Adrenal gland (tissue), 12 donors: Measurements from ENCODE around the gene AOPEP. TPM values are rescaled to one million over a fixed set of nuclear protein-coding genes. Genes with fewer than 3 reads are reported as not detected.

Experiments used
- DNase-seq, 7 donors: peaks; one replicate each; pipeline ENCODE4 v3.0.0-alpha.2; 2019 to 2020
- H3K27ac ChIP-seq, 5 donors: fragments of 200-600 bp; sonication (generic) in 4 of 5; 1 replicate in 3 of 5; 2 replicates in 2 of 5; pipeline versions ENCODE4 v1.5.1 to v1.8.0; 2016 to 2020; ENCODE audit warnings: mild to moderate bottlenecking in 1 of 5
- H3K27me3 ChIP-seq: fragments of 200-600 bp; 2 replicates; pipeline ENCODE4 v1.8.0; 2021
- H3K36me3 ChIP-seq, 2 donors: fragments of 200-600 bp; replicated peaks in 1 of 2; 1 replicate in 1 of 2; 2 replicates in 1 of 2; pipeline versions ENCODE4 v1.5.1 to v1.8.0; 2018 to 2022
- H3K4me1 ChIP-seq, 2 donors: fragments of 200-600 bp; replicated peaks in 1 of 2; 1 replicate in 1 of 2; 2 replicates in 1 of 2; pipeline versions ENCODE4 v1.5.1 to v1.8.0; 2018 to 2021
- H3K4me3 ChIP-seq, 4 donors: fragments of 200-600 bp; sonication (generic) in 3 of 4; one replicate each; pipeline ENCODE4 v1.5.1; 2016 to 2018
- H3K9me3 ChIP-seq, 3 donors: fragments of 200-600 bp; sonication (generic) in 1 of 3; replicated peaks in 1 of 3; 1 replicate in 2 of 3; 2 replicates in 1 of 3; pipeline versions ENCODE4 v1.5.1 to v1.8.0; 2016 to 2021
- CTCF ChIP-seq, 6 experiments: fragments of 450-650 bp in 4 of 6; fragments of 200-600 bp in 2 of 6; sonication (generic) in 1 of 6; IDR thresholded peaks; 1 replicate in 5 of 6; 2 replicates in 1 of 6; pipeline versions ENCODE4 v1.5.1 to v1.8.0; 2016 to 2021; ENCODE audit warnings: antibody characterized with exemption in 6 of 6, mild to moderate bottlenecking in 2 of 6, moderate library complexity in 1 of 6
- POLR2A ChIP-seq, 2 donors: fragments of 450-650 bp; IDR thresholded peaks; one replicate each; pipeline ENCODE4 v1.6.1; 2017; ENCODE audit warnings: antibody characterized with exemption in 2 of 2, mild to moderate bottlenecking in 2 of 2, moderate library complexity in 1 of 2
- WGBS, 4 donors: extraction: QIAGEN DNeasy Blood & Tissue Kit in 2 of 4; methylation state at CpG; one replicate each; pipeline versions ENCODE4 v1.1.5 to v1.1.7; 2013 to 2017; 5-methylcytosine and 5-hydroxymethylcytosine counted together
- intact Hi-C, 2 donors: fragments of 100-400 bp; cut with DNase I; formaldehyde crosslinking; loops; one replicate each; pipeline versions ENCODE4 v1.14.1 to v1.15.0; 2022 to 2023
- polyA plus RNA-seq, 3 donors: library from polyadenylated mRNA; stranded (reverse); fragments of 200-250 nt in 2 of 3; fragments of 350-450 nt in 1 of 3; fragmentation: Illumina TruSeq in 1 of 3; extraction: RNeasy Lipid Tissue Mini Kit (QIAGEN cat#74804) in 1 of 3; gene quantifications; one replicate each; pipeline ENCODE4 v1.2.3, GENCODE V29; 2013 to 2014
- total RNA-seq, 9 donors: library from RNA; depleted of rRNA in 4 of 9; stranded (reverse); fragments of >200 nt in 4 of 9; fragments of 120-200 nt in 1 of 9; fragmentation: NEBNext Ultra II Directional in 1 of 9; extraction: Animal tissue kit (Norgen Biotek cat#: 25700) in 1 of 9; gene quantifications; one replicate each; pipeline versions ENCODE4 v1.1.0 to v1.2.4, GENCODE V29; 2013 to 2023
- donor health status: healthy with polysubstance abuse.
- donor health status: Bipolar disorder and iron deficiency.
- donor health status: DM: yes; HTN: yes; CAD: no.
- donor health status: DM: no; HTN: no; CAD: no.
- donor health status: DM: no; HTN: no; CAD: no.
- donor health status: DM: yes; HTN: yes; CAD: no.

AOPEP gene
- total and polyA plus RNA-seq, 12 donors: 31.0 to 99.6 (median 71.0) TPM

- no peaks in the 10 kb centered on the region for H3K4me1 ChIP-seq
- TF ChIP-seq CTCF (IDR thresholded peaks at IDR 0.05) (no peak), POLR2A (IDR thresholded peaks at IDR 0.05) (no peak)
- H3K9me3 ChIP-seq: no peaks in the 10 kb centered on the region
- H3K36me3 ChIP-seq: no peaks in the 10 kb centered on the region
- intact Hi-C loops: no loop called here
- no peak overlapping the region for H3K27ac ChIP-seq
- no peak for DNase-seq
- H3K27me3 ChIP-seq: no peaks in the 10 kb centered on the region
- no peak overlapping the region for H3K4me3 ChIP-seq
- 90 to 96% (median 94%) methylated on average over 9 of the region's 9 CpGs for WGBS, 4 donors
Measured at GRCh38 chr9:94767331-94768072, 41.0 kb downstream of the AOPEP start.

GRCh38 chr9:94768766-94769165, 42.3 kb downstream of the AOPEP start:
- no peak overlapping the region for H3K4me3 ChIP-seq
- no peaks in the 10 kb centered on the region for H3K36me3 ChIP-seq
- H3K27me3 ChIP-seq: no peaks in the 10 kb centered on the region
- no peak for DNase-seq
- no peaks in the 10 kb centered on the region for H3K9me3 ChIP-seq
- intact Hi-C loops: no loop called here
- WGBS, 4 donors: 92 to 98% (median 96%) methylated on average over 3 of the region's 3 CpGs
- TF ChIP-seq CTCF (IDR thresholded peaks at IDR 0.05) (no peak), POLR2A (IDR thresholded peaks at IDR 0.05) (no peak)
- H3K27ac ChIP-seq: no peak overlapping the region
- H3K4me1 ChIP-seq: no peaks in the 10 kb centered on the region

- 85 to 97% (median 95%) methylated on average over 6 of the region's 6 CpGs for WGBS, 4 donors
- TF ChIP-seq CTCF (IDR thresholded peaks at IDR 0.05): no peak
- no peak for TF ChIP-seq POLR2A (IDR thresholded peaks at IDR 0.05)
Measured at GRCh38 chr9:94770334-94770733, 43.8 kb downstream of the AOPEP start.

GRCh38 chr9:94771096-94771495, 44.6 kb downstream of the AOPEP start:
- Histone ChIP-seq H3K9me3 (no peaks in the 10 kb centered on the region), H3K4me1 (no peaks in the 10 kb centered on the region), H3K27me3 (no peaks in the 10 kb centered on the region), H3K4me3 (no peak overlapping the region), H3K36me3 (no peaks in the 10 kb centered on the region), H3K27ac (no peak overlapping the region)
- intact Hi-C loops: no loop called here
- DNase-seq: no peak
- TF ChIP-seq CTCF (IDR thresholded peaks at IDR 0.05): no peak
- TF ChIP-seq POLR2A (IDR thresholded peaks at IDR 0.05): no peak
- WGBS, 4 donors: 96 to 98% (median 97%) methylated on average over 3 of the region's 3 CpGs

More at GRCh38 chr9:94770334-94770733, 43.8 kb downstream of the AOPEP start:
- no peak overlapping the region for H3K27ac ChIP-seq
- no peak for DNase-seq
- intact Hi-C loops: no loop called here
- no peak overlapping the region for H3K4me3 ChIP-seq
- no peaks in the 10 kb centered on the region for H3K36me3 ChIP-seq
- H3K9me3 ChIP-seq: no peaks in the 10 kb centered on the region
- no peaks in the 10 kb centered on the region for H3K4me1 ChIP-seq
- H3K27me3 ChIP-seq: no peaks in the 10 kb centered on the region
